ENCODE results near the gene ADGRV1. TPM values are rescaled to one million over a fixed set of nuclear protein-coding genes. Genes with fewer than 3 reads are reported as not detected.
A peak's percentile ranks its signal among the peaks of the same experiment; 100 is the strongest.

ADGRV1 gene
- total RNA-seq, 1 donor from 2014 or later = 10.0 TPM

DNA sequence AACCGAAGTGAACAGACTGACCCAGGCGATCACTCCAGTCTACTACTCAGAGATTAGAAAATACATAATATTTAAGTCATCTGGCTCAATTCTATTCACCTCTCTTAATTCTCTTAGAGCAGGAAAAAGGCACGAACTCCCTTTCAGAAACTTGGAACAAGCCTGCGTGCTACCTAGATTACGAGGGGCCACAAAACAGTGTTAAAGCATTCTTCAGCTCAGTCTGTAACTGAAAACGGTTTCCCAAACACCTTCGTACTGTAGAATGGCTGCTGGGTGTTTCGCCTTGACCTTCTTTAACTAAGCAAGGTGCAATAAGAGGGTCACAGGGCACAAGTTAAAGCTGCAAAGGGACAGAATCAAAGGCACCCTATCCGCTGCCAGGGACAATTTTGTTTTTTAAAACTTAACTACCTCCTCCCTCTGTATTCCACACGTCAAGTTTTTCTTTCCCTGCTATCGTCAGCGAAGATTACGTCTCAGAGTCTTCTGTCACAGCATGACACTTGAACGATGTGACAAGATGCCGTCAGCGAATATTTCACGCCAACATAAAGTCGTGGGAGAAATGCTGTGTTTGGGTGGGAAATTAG is 29.9 kb upstream of the ADGRV1 start:
- Mint-ChIP-seq H3K9me3 (ENCODE audit: unreplicated experiment) (no peaks in the 10 kb centered on the region), H3K4me1 (ENCODE audit: low read depth, unreplicated experiment) (peaks cover 9% of the 10 kb centered on the region), H3K4me3 (ENCODE audit: unreplicated experiment) (peak overlapping the region; percentile 98), H3K27me3 (ENCODE audit: low read depth, unreplicated experiment) (no peaks in the 10 kb centered on the region), H3K27ac (ENCODE audit: unreplicated experiment) (peak overlapping the region; percentile 95), H3K36me3 (ENCODE audit: low read depth, unreplicated experiment) (peaks cover 6% of the 10 kb centered on the region)
- peak overlapping the region; percentile 93 for H3K27ac ChIP-seq (ENCODE audit: low read depth, low read length)
- H3K9ac ChIP-seq (ENCODE audit: low read length) = peak overlapping the region; percentile 99
- H3K79me2 ChIP-seq (ENCODE audit: insufficient read depth, low read length) = peaks cover 43% of the 10 kb centered on the region
- H3K4me3 ChIP-seq (ENCODE audit: insufficient read depth, low read depth, low read length) = peak overlapping the region; percentile 97
- peaks cover 12% of the 10 kb centered on the region for H3K4me1 ChIP-seq (ENCODE audit: insufficient read depth, low read length)
- FAIRE-seq = no peak
- H4K20me1 ChIP-seq (ENCODE audit: insufficient read depth, low read length) = peaks cover 11% of the 10 kb centered on the region
- no peaks in the 10 kb centered on the region for H3K9me3 ChIP-seq (ENCODE audit: insufficient read depth, low read depth, low read length)
- TF ChIP-seq CTCF (IDR thresholded peaks at IDR 0.05; ENCODE audit: insufficient read depth, low read depth, low read length) = no peak
- no peak for TF ChIP-seq EZH2 (IDR thresholded peaks at IDR 0.05; ENCODE audit: insufficient read depth, low read length)
- DNase-seq (ENCODE audit: low read depth) = peak; percentile 25
- H2AFZ ChIP-seq (ENCODE audit: low read depth, low read length) = peak overlapping the region; percentile 93
- peaks cover 2% of the 10 kb centered on the region for H3K27me3 ChIP-seq (ENCODE audit: insufficient read depth, low read length)
- H3K4me2 ChIP-seq (ENCODE audit: low read length) = peak overlapping the region; percentile 97
- peaks cover 3% of the 10 kb centered on the region for H3K36me3 ChIP-seq (ENCODE audit: insufficient read depth, low read length)

DNA sequence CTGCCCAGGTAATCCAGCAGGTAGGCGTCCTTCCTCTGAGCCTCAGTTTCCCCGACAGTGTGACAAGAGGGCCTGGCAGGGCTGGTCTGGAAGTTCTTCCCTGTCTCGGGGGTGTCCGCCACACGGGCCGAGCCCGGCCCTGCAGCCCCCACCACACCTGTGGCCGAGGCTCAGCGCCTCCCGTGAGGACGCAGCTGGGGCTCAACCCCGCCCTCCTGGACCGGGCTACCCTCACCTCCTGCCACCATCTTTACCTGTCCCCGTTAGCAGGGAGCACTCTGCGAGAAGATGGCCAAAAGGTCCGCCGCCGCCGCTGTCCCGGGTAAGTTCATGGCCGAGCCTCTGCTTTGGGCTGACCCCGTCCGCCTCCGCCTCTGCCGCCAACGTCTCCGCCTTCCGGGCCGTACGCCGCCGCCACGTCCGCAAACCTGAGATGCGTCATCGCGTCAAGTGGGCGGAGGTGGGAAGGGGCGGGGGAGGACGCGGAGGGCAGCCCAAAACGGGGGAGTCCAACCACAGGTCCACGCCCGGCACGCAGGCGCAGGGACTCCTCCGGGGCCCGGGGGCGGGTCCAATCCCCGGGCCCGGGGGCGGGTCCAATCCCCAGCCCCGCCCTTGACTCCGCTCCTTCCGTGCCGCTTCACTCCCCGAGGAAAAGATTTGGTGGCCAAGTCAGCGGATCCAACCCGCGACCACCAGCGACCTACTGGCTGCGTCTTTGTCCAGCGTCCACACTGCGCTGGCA is 29.2 kb upstream of the ADGRV1 start, which contains the start of gene LYSMD3:
LYSMD3 (minus strand) TSS at position 391 of the 745 bp plus-strand sequence. CDS start 4,295 bp downstream, outside the sequence.
- H2AFZ ChIP-seq (ENCODE audit: low read depth, low read length) = peak within 1 kb of the TSS; percentile 99
- Mint-ChIP-seq H3K27ac (ENCODE audit: unreplicated experiment) (peak within 1 kb of the TSS; percentile 97), H3K27me3 (ENCODE audit: low read depth, unreplicated experiment) (no peaks in the 10 kb centered on the region), H3K4me1 (ENCODE audit: low read depth, unreplicated experiment) (peaks cover 9% of the 10 kb centered on the region), H3K9me3 (ENCODE audit: unreplicated experiment) (no peaks in the 10 kb centered on the region), H3K4me3 (ENCODE audit: unreplicated experiment) (peak within 1 kb of the TSS; percentile 98), H3K36me3 (ENCODE audit: low read depth, unreplicated experiment) (peaks cover 6% of the 10 kb centered on the region)
- peak within 1 kb of the TSS; percentile 97 for H3K4me2 ChIP-seq (ENCODE audit: low read length)
- FAIRE-seq (no peak), DNase-seq (ENCODE audit: low read depth) (peak; percentile 90)
- peaks cover 11% of the 10 kb centered on the region for H4K20me1 ChIP-seq (ENCODE audit: insufficient read depth, low read length)
- no peaks in the 10 kb centered on the region for H3K9me3 ChIP-seq (ENCODE audit: insufficient read depth, low read depth, low read length)
- H3K4me3 ChIP-seq (ENCODE audit: insufficient read depth, low read depth, low read length) = peak within 1 kb of the TSS; percentile 97
- peaks cover 12% of the 10 kb centered on the region for H3K4me1 ChIP-seq (ENCODE audit: insufficient read depth, low read length)
- H3K27me3 ChIP-seq (ENCODE audit: insufficient read depth, low read length) = peaks cover 2% of the 10 kb centered on the region
- peaks cover 43% of the 10 kb centered on the region for H3K79me2 ChIP-seq (ENCODE audit: insufficient read depth, low read length)
- peak within 1 kb of the TSS; percentile 93 for H3K27ac ChIP-seq (ENCODE audit: low read depth, low read length)
- TF ChIP-seq CTCF (IDR thresholded peaks at IDR 0.05; ENCODE audit: insufficient read depth, low read depth, low read length) (no peak), EZH2 (IDR thresholded peaks at IDR 0.05; ENCODE audit: insufficient read depth, low read length) (no peak)
- peaks cover 3% of the 10 kb centered on the region for H3K36me3 ChIP-seq (ENCODE audit: insufficient read depth, low read length)
- H3K9ac ChIP-seq (ENCODE audit: low read length) = peak within 1 kb of the TSS; percentile 99
